ENCODE data around the gene JUN.

DNA sequence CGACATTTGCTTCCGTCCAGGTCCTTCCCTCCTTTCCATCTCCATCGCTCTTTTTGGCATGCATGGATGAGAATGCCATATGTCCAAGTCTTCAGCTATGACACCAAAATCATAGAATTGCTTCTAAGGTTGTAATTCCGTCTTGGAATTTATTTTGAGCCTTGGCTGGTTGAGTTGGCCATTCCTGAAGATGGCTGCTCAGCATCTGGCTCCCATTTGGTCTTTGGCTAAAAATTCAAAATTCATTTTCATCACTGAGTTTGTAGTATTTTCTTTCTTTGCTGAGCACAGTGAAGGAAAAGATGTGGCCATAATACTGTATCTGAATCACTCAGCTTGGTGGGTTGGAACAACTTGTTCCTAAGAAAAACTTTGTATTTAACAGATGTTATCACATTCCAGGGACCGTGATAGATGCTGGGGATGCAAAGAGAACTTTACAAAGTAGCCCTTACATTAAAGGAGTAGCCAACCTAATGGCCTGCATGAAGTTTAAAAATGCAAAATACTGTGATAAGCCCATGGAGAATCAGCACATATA, 15.6 kb downstream of the JUN start:
- TF ChIP-seq SP1 (IDR thresholded peaks at IDR 0.05): no peak
- no peak for TF ChIP-seq NFRKB (IDR thresholded peaks at IDR 0.05)
- no peak for TF ChIP-seq ZNF384 (IDR thresholded peaks at IDR 0.05)
- TF ChIP-seq ELF4 (IDR thresholded peaks at IDR 0.05): no peak
- TF ChIP-seq ARNT (IDR thresholded peaks at IDR 0.05): no peak
- TF ChIP-seq HDGF (IDR thresholded peaks at IDR 0.05; ENCODE audit: borderline replicate concordance): no peak
- TF ChIP-seq FOXA1 (IDR thresholded peaks at IDR 0.05): no peak

All from HEK293T (cell line).